GM10266 (cell line): Measurements from ENCODE around the gene HOXB13.

Experiments
- DNase-seq: peaks from one replicate; pipeline ENCODE4 v3.0.0; 2012; ENCODE audit errors: extremely low spot score
- TF ChIP-seq, protein P1 (sequence below): IDR thresholded peaks from 2 replicates; pipeline ENCODE4 v1.5.1; 2012; ENCODE audit warnings: mild to moderate bottlenecking, low read depth; ENCODE audit not compliant: control insufficient read depth, insufficient read depth; ENCODE audit errors: missing control alignments

Gene HOXB13

DNA sequence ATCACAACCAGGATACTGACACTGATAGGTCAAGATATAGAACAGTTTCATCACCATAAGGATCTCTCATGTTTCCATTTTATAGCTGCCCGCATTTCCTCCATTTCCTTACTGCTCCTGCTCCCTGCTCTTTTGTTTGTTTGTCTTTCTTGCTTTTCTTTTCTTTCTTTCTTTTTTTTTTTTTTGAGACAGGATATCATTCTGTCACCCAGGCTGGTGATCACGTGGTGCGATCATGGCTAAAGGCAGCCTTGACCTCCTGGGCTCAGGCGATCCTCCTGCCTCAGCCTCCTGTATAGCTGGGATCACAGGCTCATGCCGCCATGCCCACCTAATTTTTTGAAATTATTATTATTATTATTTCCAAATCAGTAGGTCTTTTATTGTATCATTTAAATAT is 37.9 kb downstream of the HOXB13 start:
- DNase-seq = no peak
- TF ChIP-seq, protein P1, sequence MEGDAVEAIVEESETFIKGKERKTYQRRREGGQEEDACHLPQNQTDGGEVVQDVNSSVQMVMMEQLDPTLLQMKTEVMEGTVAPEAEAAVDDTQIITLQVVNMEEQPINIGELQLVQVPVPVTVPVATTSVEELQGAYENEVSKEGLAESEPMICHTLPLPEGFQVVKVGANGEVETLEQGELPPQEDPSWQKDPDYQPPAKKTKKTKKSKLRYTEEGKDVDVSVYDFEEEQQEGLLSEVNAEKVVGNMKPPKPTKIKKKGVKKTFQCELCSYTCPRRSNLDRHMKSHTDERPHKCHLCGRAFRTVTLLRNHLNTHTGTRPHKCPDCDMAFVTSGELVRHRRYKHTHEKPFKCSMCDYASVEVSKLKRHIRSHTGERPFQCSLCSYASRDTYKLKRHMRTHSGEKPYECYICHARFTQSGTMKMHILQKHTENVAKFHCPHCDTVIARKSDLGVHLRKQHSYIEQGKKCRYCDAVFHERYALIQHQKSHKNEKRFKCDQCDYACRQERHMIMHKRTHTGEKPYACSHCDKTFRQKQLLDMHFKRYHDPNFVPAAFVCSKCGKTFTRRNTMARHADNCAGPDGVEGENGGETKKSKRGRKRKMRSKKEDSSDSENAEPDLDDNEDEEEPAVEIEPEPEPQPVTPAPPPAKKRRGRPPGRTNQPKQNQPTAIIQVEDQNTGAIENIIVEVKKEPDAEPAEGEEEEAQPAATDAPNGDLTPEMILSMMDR = no peak

DNA sequence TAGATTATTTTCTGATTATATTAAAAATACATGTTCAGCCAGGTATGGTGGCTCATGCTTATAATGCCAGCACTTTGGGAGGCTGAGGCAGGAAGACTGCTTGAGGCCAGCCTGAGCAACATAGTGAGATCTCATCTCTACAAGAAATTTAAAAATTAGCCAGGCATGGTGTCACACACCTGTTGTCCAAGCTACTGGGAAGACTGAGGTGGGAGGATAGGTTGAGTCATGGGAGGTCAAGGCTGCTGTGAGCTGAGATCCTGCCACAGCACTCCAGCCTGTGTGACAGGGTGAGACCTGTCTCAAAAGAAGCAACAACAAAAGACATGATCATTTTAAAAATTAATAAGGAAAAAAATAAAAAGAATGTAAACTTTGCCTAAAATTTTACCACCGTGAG is 46.9 kb downstream of the HOXB13 start:
- TF ChIP-seq, protein P1 = no peak
- no peak for DNase-seq

DNA sequence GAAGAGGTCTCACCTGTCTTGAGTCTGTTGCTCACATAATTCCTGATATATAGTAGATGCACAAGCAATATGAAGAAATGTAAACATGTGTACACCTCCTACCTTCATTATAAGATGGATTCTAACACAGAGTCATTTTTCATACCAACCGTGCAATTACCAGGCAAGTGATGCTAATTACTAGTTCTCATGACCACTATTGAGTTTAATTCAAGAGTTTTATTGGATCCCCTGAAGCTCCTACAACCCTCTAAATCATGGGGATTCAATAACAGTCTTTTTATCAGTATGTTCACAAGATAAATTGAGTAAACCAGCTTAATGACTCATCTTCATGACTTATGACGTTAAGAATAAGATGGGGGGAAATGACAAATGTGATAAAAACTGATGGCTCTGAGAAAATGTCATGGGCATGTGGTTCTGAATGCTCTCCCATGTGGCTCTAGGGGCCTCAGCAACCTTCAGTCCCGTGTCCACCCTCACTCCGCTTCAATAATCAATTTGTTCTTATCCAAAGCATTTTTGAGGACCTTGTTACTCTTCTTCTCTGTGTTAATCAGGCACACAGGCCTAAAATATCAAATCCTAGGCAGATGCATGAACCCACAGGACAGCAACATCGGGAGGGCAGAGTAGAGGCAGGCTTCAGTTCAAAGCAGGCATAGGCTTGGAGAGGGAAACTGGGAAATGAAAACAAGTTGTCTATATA is 49.0 kb downstream of the HOXB13 start:
- DNase-seq = no peak
- TF ChIP-seq, protein P1 = no peak

DNA sequence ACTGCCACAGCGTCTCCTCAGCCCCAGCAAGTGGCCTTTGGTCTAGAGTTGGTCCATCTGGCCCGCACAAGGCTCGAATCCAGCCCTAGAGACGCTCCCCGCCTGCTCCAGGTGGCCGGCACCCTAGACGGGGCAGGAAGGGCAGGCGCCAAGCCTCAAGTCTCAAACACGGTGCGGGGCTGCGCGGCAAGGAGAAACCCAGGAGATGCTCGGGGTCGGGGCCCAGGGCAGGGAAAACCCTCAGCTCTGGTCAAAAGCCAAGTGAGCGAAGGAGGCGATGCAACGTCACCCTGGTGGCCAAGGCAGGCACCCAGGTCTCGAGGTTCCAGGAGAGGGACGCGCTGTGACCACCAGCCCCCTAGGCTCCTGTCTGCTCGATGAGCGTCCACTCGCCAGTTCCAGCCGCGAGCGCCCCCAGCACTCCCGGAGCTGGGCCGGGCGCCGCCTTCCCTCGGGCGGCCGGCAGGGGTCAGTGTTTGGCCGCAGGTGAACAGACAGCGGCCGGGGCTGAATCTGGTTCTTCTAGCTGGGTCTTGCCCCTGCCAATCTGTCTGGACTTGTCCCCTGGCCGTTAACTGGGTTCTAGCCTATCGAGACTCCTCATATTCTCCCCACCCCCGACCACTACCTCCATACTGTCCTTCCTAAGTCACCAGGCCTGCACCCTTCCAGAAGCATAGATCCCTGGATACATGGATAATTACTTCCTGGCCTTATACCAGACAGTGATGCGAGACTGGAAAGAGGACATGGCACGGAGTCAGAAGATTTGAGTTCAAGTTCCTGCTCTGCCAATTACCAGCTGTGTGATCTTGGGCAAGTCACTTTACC is 50.2 kb downstream of the HOXB13 start:
- peak; percentile 83 for DNase-seq
- TF ChIP-seq, protein P1 = peak; percentile 97

DNA sequence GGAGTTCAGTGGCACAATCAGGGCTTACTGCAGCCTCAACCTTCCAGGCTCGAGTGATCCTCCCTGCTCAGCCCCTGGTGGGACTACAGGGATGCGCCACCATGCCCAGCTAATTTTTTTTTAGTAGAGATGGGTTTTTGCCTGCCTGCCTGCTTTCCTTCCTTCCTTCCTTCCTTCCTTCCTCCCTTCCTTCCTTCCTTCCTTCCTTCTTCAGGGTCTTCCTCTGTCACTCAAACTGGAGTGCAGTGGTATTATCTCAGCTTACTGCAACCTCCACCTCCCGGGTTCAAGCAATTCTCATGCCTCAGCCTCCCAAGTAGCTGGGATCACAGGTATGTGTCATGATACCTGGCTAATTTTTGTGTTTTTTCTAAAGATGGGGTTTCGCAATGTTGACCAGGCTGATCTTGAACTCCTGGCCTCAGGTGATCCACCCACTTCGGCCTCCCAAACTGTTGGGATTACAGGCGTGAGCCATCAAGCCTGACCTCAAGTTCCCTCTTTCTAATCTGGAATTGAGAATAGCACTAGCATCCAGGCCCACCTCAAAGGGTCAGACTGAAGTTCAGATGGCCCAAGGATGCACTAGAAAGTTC is 51.5 kb downstream of the HOXB13 start:
- no peak for DNase-seq
- TF ChIP-seq, protein P1 = no peak
